IMR-90 (cell line): ENCODE results near the gene AGAP6. TPM values are rescaled to one million over a fixed set of nuclear protein-coding genes. Genes with fewer than 3 reads are reported as not detected.
"Not testable (repeated sequence)": the region's sequence is repeated elsewhere in the genome, so short reads cannot be mapped to it uniquely, and the experiment has no call there.

Source experiments
- ATAC-seq: fragments of 200-7000 bp; cut with Tn5 transposase; 2 replicates; pipeline ENCODE4 v1.9.1; 2020; ENCODE audit warnings: low read depth, mild to moderate bottlenecking, moderate library complexity
- BruUV-seq: library from RNA; stranded (reverse); fragments of 400-500 nt; replicated peaks from 2 replicates; lab custom pipeline; 2021; lab: Mats Ljungman, UMichigan
- CTCF ChIA-PET: fragments of 300-600 bp; formaldehyde crosslinking; extraction: SDS; loops from one replicate; lab custom pipeline; 2021; ENCODE audit warnings: antibody characterized with exemption; lab: Yijun Ruan, JAX
- POLR2A ChIA-PET: fragments of 300-600 bp; sonication (Branson Sonifier 250); formaldehyde crosslinking; loops from one replicate; lab custom pipeline; 2022; ENCODE audit warnings: antibody characterized with exemption; ENCODE audit not compliant: unreplicated experiment; lab: Charles Lee
- DNase-seq: peaks from one replicate; pipeline ENCODE4 v3.0.0; 2013
- H2AFZ ChIP-seq: replicated peaks from 2 replicates; pipeline ENCODE3; 2013; ENCODE audit warnings: low read length, mild to moderate bottlenecking; ENCODE audit not compliant: poor library complexity
- H2AK5ac ChIP-seq: 2 replicates; pipeline ENCODE4 v1.6.1; 2013; ENCODE audit warnings: low read depth, low read length, inconsistent platforms
- H2AK9ac ChIP-seq: replicated peaks from 2 replicates; pipeline ENCODE3; 2013; ENCODE audit warnings: mild to moderate bottlenecking, low read depth, low read length, moderate library complexity; ENCODE audit not compliant: poor library complexity
- H2BK120ac ChIP-seq: 2 replicates; pipeline ENCODE4 v1.6.1; 2013; ENCODE audit warnings: low read depth, low read length, inconsistent platforms
- H2BK15ac ChIP-seq: 3 replicates; pipeline ENCODE4 v1.6.1; 2013; ENCODE audit warnings: low read depth, low read length, inconsistent platforms
- H2BK20ac ChIP-seq: 2 replicates; pipeline ENCODE4 v1.6.1; 2013; ENCODE audit warnings: low read depth, mild to moderate bottlenecking, inconsistent platforms, low read length, moderate library complexity
- H2BK5ac ChIP-seq: 2 replicates; pipeline ENCODE4 v1.6.1; 2013; ENCODE audit warnings: mild to moderate bottlenecking, low read depth, low read length, inconsistent platforms; ENCODE audit not compliant: poor library complexity, severe bottlenecking
- H3K14ac ChIP-seq: replicated peaks from 2 replicates; pipeline ENCODE4 v1.6.1; 2013; ENCODE audit warnings: low read depth, low read length, inconsistent platforms
- H3K18ac ChIP-seq: 2 replicates; pipeline ENCODE4 v1.6.1; 2013; ENCODE audit warnings: low read depth, low read length, control low read depth
- H3K23ac ChIP-seq: 2 replicates; pipeline ENCODE4 v1.6.1; 2013; ENCODE audit warnings: low read depth, low read length, inconsistent platforms
- H3K27ac ChIP-seq: 2 replicates; pipeline ENCODE4 v1.5.1; 2013; ENCODE audit warnings: mild to moderate bottlenecking, control low read depth, low read length; ENCODE audit not compliant: insufficient read depth
- H3K27me3 ChIP-seq: 2 replicates; pipeline ENCODE4 v1.6.1; 2013; ENCODE audit warnings: low read length; ENCODE audit not compliant: control insufficient read depth, insufficient read depth
- H3K36me3 ChIP-seq: 2 replicates; pipeline ENCODE4 v1.6.1; 2013; ENCODE audit warnings: low read length, mixed read lengths; ENCODE audit not compliant: control insufficient read depth, insufficient read depth
- H3K4ac ChIP-seq: 2 replicates; pipeline ENCODE4 v1.6.1; 2013; ENCODE audit warnings: low read depth, low read length, inconsistent platforms
- H3K4me1 ChIP-seq: 2 replicates; pipeline ENCODE4 v1.6.1; 2013; ENCODE audit warnings: low read length, mixed read lengths; ENCODE audit not compliant: control insufficient read depth, insufficient read depth
- H3K4me2 ChIP-seq: 2 replicates; pipeline ENCODE4 v1.6.1; 2013; ENCODE audit warnings: low read depth, mild to moderate bottlenecking, control low read depth, low read length, moderate library complexity
- H3K4me3 ChIP-seq: 2 replicates; pipeline ENCODE4 v1.5.1; 2013; ENCODE audit warnings: low read depth, mild to moderate bottlenecking, control low read depth, low read length, moderate library complexity; ENCODE audit not compliant: insufficient read depth
- H3K56ac ChIP-seq: 2 replicates; pipeline ENCODE4 v1.6.1; 2013; ENCODE audit warnings: low read length, inconsistent platforms; ENCODE audit not compliant: insufficient read depth; ENCODE audit errors: extremely low read depth
- H3K79me1 ChIP-seq, 2 experiments: 2 replicates each; pipeline ENCODE4 v1.6.1; 2013; ENCODE audit warnings: low read length in 2 of 2, inconsistent platforms in 1 of 2, low read depth in 1 of 2
- H3K9ac ChIP-seq: 2 replicates; pipeline ENCODE4 v1.6.1; 2013; ENCODE audit warnings: low read depth, low read length, control low read depth
- H3K9me1 ChIP-seq: 2 replicates; pipeline ENCODE4 v1.6.1; 2013; ENCODE audit warnings: low read length, inconsistent platforms; ENCODE audit not compliant: insufficient read depth
- H3K9me3 ChIP-seq: 2 replicates; pipeline ENCODE4 v1.6.1; 2013; ENCODE audit warnings: low read length; ENCODE audit not compliant: control insufficient read depth, insufficient read depth
- H4K20me1 ChIP-seq: 2 replicates; pipeline ENCODE4 v1.6.1; 2013; ENCODE audit warnings: low read length, inconsistent platforms; ENCODE audit not compliant: insufficient read depth
- H4K5ac ChIP-seq: 2 replicates; pipeline ENCODE4 v1.6.1; 2013; ENCODE audit warnings: mild to moderate bottlenecking, low read depth, low read length, control low read depth
- H4K8ac ChIP-seq, 2 experiments: 2 replicates each; pipeline ENCODE4 v1.6.1; 2013; ENCODE audit warnings: low read depth in 2 of 2, low read length in 2 of 2, control low read depth in 1 of 2, inconsistent platforms in 1 of 2
- H4K91ac ChIP-seq: 2 replicates; pipeline ENCODE4 v1.6.1; 2013; ENCODE audit warnings: low read depth, low read length, inconsistent platforms; ENCODE audit not compliant: insufficient read depth
- WGBS, 2 experiments: methylation state at CpG; one replicate each; pipeline versions ENCODE4 v1.1.5 to v1.1.7; 2013; ENCODE audit warnings: missing lambda C conversion rate in 2 of 2; ENCODE audit not compliant: insufficient read length in 1 of 2; ENCODE audit errors: extremely low coverage in 2 of 2; 5-methylcytosine and 5-hydroxymethylcytosine counted together
- dilution Hi-C: fragments of 300-500 bp; cut with HindIII; formaldehyde crosslinking; loops from one replicate; pipeline ENCODE4 v1.14.3; 2018; ENCODE audit warnings: low sequenced_read_pairs; ENCODE audit not compliant: unreplicated experiment
- in situ Hi-C: fragments of 300-500 bp; cut with MboI; formaldehyde crosslinking; loops from 3 replicates; pipeline ENCODE4 v1.14.3; 2019; ENCODE audit warnings: low sequenced_read_pairs, inconsistent platforms, mixed read lengths
- intact Hi-C: fragments of 100-400 bp; cut with micrococcal nuclease; formaldehyde crosslinking; loops from 2 replicates; pipeline ENCODE4 v1.10.0; 2022
- polyA plus RNA-seq, 3 experiments: library from polyadenylated mRNA; depleted of rRNA; stranded (reverse); fragments of >200 nt; gene quantifications; 2 replicates each; pipeline ENCODE4 v1.2.3, GENCODE V29; 2012; ENCODE audit warnings: low replicate concordance in 1 of 3
- total RNA-seq: library from RNA; depleted of rRNA; stranded (reverse); fragments of >200 nt; gene quantifications from 2 replicates; pipeline ENCODE4 v1.2.3, GENCODE V29; 2012

Gene AGAP6
- total and polyA plus RNA-seq, 2 of the 4 experiments (the other 2 are of a cell fraction) = 2.3 to 13.6 TPM

DNA sequence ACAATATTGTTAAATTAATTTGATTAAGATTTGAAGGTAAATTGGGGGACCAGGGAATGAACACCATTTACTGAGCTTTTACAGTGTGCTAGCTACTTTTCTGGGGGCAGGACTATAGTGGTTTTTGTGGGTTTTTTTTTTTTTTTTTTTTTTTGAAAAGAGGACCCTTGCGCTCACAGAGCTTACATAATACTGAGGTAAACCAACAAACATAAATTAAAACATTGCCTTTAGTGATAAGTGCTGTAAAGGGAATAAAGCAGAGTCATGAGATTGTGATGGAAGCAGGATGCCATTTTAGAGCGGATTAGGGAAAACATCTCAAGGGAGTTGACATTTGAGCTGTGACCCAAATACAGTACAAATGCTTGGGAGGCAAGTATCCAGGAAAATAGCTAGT is 44.6 kb upstream of the AGAP6 start:
- H3K14ac ChIP-seq, H3K27me3 ChIP-seq, H4K20me1 ChIP-seq, in situ Hi-C loops, CTCF ChIA-PET, H3K4me1 ChIP-seq, DNase-seq, H2BK5ac ChIP-seq, H4K5ac ChIP-seq, H3K36me3 ChIP-seq, H4K91ac ChIP-seq, H2AFZ ChIP-seq, H3K18ac ChIP-seq, H2BK15ac ChIP-seq, POLR2A ChIA-PET, BruUV-seq, H3K23ac ChIP-seq, H2BK120ac ChIP-seq, ATAC-seq, H3K56ac ChIP-seq, H2BK20ac ChIP-seq, H3K9ac ChIP-seq, H3K4me2 ChIP-seq, H4K8ac ChIP-seq, H3K9me3 ChIP-seq, H2AK9ac ChIP-seq, H3K9me1 ChIP-seq, H3K27ac ChIP-seq, H2AK5ac ChIP-seq, H3K4ac ChIP-seq, dilution Hi-C loops, H3K4me3 ChIP-seq, H3K79me1 ChIP-seq: not testable (repeated sequence)
- WGBS, 2 experiments = 100% methylated on average over 1 of the region's 2 CpGs; no CpG with 5 or more reads in 1 of the 2 experiments
- intact Hi-C loops = loop anchor here (10.0 kb wide), 1 partner anchor 349 kb away; no protein-coding TSS in a partner anchor

GRCh38 chr10:49948142-49948541 is 40.1 kb upstream of the AGAP6 start:
- H3K4ac ChIP-seq, H3K27ac ChIP-seq, DNase-seq, H3K23ac ChIP-seq, H3K9me1 ChIP-seq, H4K5ac ChIP-seq, H2BK15ac ChIP-seq, H3K4me3 ChIP-seq, CTCF ChIA-PET, H3K4me2 ChIP-seq, H4K91ac ChIP-seq, H3K4me1 ChIP-seq, H4K8ac ChIP-seq, H3K9me3 ChIP-seq, H3K27me3 ChIP-seq, H2AFZ ChIP-seq, H2BK5ac ChIP-seq, H2AK5ac ChIP-seq, H3K9ac ChIP-seq, H4K20me1 ChIP-seq, in situ Hi-C loops, H3K36me3 ChIP-seq, POLR2A ChIA-PET, H2BK120ac ChIP-seq, H3K79me1 ChIP-seq, H2AK9ac ChIP-seq, BruUV-seq, ATAC-seq, H3K18ac ChIP-seq, H3K14ac ChIP-seq, H2BK20ac ChIP-seq, dilution Hi-C loops, H3K56ac ChIP-seq: not testable (repeated sequence)
- WGBS, 2 experiments = no CpG with 5 or more reads among the region's 2 CpGs
- intact Hi-C loops = loop anchor here (10.0 kb wide), 1 partner anchor 353 kb away; no protein-coding TSS in a partner anchor
